ENCODE results near the gene STX19. TPM values are rescaled to one million over a fixed set of nuclear protein-coding genes. Genes with fewer than 3 reads are reported as not detected.

STX19 gene
- total and polyA plus RNA-seq, 2 of the 13 experiments (the other 11 are each of a cell fraction or from before 2014, with no cell fraction given): not detected

DNA sequence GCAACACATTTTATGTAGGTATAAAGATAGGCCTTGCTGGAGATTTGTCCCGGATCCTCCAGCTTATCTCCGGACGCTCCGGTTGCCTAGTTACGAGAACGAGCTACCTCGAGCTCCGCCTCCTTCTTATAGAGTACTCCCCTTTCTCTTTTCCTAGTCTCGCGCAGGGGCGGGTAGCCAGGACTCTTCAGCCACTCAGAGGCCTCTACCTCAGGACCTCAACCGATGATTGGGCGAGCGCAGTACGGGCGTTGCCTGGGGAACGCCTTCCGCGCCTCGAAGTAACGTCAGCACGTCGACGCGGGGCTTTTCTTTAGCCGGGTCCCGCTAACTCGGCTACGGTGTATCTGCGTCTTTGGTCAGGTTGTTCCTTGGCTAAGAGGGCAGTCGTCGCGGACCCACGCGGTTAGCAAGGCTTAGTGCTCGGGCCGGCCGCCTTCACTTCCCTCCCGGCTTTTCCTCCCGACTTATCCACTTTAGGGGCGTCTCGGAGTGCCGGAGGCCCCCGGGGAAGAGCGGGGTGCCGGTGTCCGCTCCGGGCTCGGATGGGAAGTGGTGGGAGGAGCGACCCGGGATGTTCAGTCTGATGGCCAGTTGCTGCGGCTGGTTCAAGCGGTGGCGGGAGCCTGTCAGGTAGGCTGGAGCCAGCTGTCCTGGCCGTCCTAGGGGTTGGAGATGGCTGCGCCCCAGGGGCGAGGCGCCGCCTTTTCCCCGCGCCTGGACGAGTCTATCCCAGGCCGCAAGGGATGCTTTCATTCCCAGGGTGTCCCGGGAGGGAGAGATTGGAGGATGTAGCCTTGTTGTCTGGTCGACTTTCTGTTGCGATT is 48.3 kb downstream of the STX19 start, which contains the start of gene ARL13B (continued):
- TF ChIP-seq MTERF4 (CRISPR knock-in tag; IDR thresholded peaks at IDR 0.05) (no peak), ZNF782 (CRISPR knock-in tag; IDR thresholded peaks at IDR 0.05; ENCODE audit: borderline replicate concordance) (no peak; the same call in 1 of the 2 replicates), MAFK (conservative IDR thresholded peaks at IDR 0.05 in 1 of 2, IDR thresholded peaks at IDR 0.05 in 1 of 2; ENCODE audit: low read length in 2 of 2) (no peak), IRF2 (CRISPR knock-in tag; IDR thresholded peaks at IDR 0.05) (no peak), HNRNPUL1 (IDR thresholded peaks at IDR 0.05; ENCODE audit: low read depth, low read length) (no peak), SP5 (CRISPR knock-in tag; IDR thresholded peaks at IDR 0.05; ENCODE audit: borderline replicate concordance, low read depth) (no peak), ZNF17 (CRISPR knock-in tag; IDR thresholded peaks at IDR 0.05) (no peak), ZZZ3 (CRISPR knock-in tag; IDR thresholded peaks at IDR 0.05; ENCODE audit: borderline replicate concordance) (no peak), GABPB1 (CRISPR knock-in tag; IDR thresholded peaks at IDR 0.05) (peak; percentile 78), POGZ (CRISPR knock-in tag; IDR thresholded peaks at IDR 0.05) (peak; percentile 91), ZNF558 (CRISPR knock-in tag; IDR thresholded peaks at IDR 0.05; ENCODE audit: borderline replicate concordance) (no peak), SIX1 (CRISPR knock-in tag; IDR thresholded peaks at IDR 0.05; ENCODE audit: borderline replicate concordance) (no peak), HMGXB4 (CRISPR knock-in tag; IDR thresholded peaks at IDR 0.05; ENCODE audit: borderline replicate concordance in 1 of 2, low read depth in 1 of 2) (peak; percentile 32 to 64; a peak in 2 of 4 replicates), ZBTB4 (CRISPR knock-in tag; IDR thresholded peaks at IDR 0.05; ENCODE audit: borderline replicate concordance) (no peak), ZFX (CRISPR knock-in tag; IDR thresholded peaks at IDR 0.05; ENCODE audit: low read depth) (peak; percentile 74), ATAD3A (CRISPR knock-in tag; IDR thresholded peaks at IDR 0.05) (no peak), GATA4 (IDR thresholded peaks at IDR 0.05; ENCODE audit: borderline replicate concordance, low read depth) (no peak), MBD4 (IDR thresholded peaks at IDR 0.05; ENCODE audit: borderline replicate concordance, low read length) (no peak), ESRRA (CRISPR knock-in tag; IDR thresholded peaks at IDR 0.05; ENCODE audit: low read depth) (no peak), RAD21 (CRISPR knock-in tag; IDR thresholded peaks at IDR 0.05) (no peak), PHF5A (CRISPR knock-in tag; IDR thresholded peaks at IDR 0.05; ENCODE audit: low read depth, unreplicated experiment) (no peak), GZF1 (CRISPR knock-in tag; IDR thresholded peaks at IDR 0.05) (no peak), ZNF761 (CRISPR knock-in tag; conservative IDR thresholded peaks at IDR 0.05) (no peak; the same call in 1 of the 2 replicates)
- TF ChIP-seq, protein P1, sequence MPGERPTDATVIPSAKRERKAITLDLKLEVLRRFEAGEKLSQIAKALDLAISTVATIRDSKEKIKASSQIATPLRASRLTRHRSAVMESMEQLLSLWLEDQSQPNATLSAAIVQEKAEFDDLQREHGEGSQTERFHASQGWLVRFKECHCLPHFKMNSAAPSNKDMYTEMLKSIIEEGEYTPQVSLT (CRISPR knock-in tag; IDR thresholded peaks at IDR 0.05; ENCODE audit: borderline replicate concordance, low read depth): no peak
